Raji (cell line): Measurements from ENCODE around the gene P2RY12.

ENCODE experiments used
- POLR2A ChIP-seq: IDR thresholded peaks from 2 replicates; pipeline ENCODE4 v1.6.1; 2011; ENCODE audit warnings: low read depth, low read length, control low read depth; ENCODE audit not compliant: insufficient read depth

The P2RY12 gene

GRCh38 chr3:151384741-151385174 is at the start of gene P2RY12:
TSS of gene P2RY12 (minus strand) at chr3:151384753. CDS start at chr3:151338845, 45,908 bp downstream.
- no peak for TF ChIP-seq POLR2A

- no peak for TF ChIP-seq POLR2A
These were observed 48.2 kb upstream of the P2RY12 start for GRCh38 chr3:151432616-151433372.

- no peak for TF ChIP-seq POLR2A
These were observed 47.4 kb upstream of the P2RY12 start for GRCh38 chr3:151431940-151432339.

- no peak for TF ChIP-seq POLR2A
These were observed 46.4 kb upstream of the P2RY12 start for GRCh38 chr3:151430821-151431484.

- no peak for TF ChIP-seq POLR2A
These were observed 43.8 kb upstream of the P2RY12 start for GRCh38 chr3:151428386-151428785.

- TF ChIP-seq POLR2A, result no peak
These were observed 41.7 kb upstream of the P2RY12 start for GRCh38 chr3:151426341-151426657.

GRCh38 chr3:151425627-151426340 is 41.2 kb upstream of the P2RY12 start:
- TF ChIP-seq POLR2A, result no peak

- TF ChIP-seq POLR2A, result no peak
These were observed 38.5 kb upstream of the P2RY12 start for GRCh38 chr3:151423091-151423490.

- no peak for TF ChIP-seq POLR2A
These were observed 37.4 kb upstream of the P2RY12 start for GRCh38 chr3:151421938-151422337.

GRCh38 chr3:151419806-151420205 is 35.3 kb upstream of the P2RY12 start:
- TF ChIP-seq POLR2A, result no peak

GRCh38 chr3:151415289-151415688 is 30.7 kb upstream of the P2RY12 start:
- no peak for TF ChIP-seq POLR2A

- TF ChIP-seq POLR2A, result no peak
These were observed 28.4 kb upstream of the P2RY12 start for GRCh38 chr3:151412989-151413388.

GRCh38 chr3:151410891-151411559 is 26.5 kb upstream of the P2RY12 start:
- TF ChIP-seq POLR2A, result no peak

- no peak for TF ChIP-seq POLR2A
These were observed 23.4 kb upstream of the P2RY12 start for GRCh38 chr3:151407928-151408327.

- no peak for TF ChIP-seq POLR2A
These were observed 19.8 kb upstream of the P2RY12 start for GRCh38 chr3:151404316-151404715.
